ENCODE measurements around the gene CPNE7. TPM values are rescaled to one million over a fixed set of nuclear protein-coding genes. Genes with fewer than 3 reads are reported as not detected.

Gene CPNE7
- total and polyA plus RNA-seq, 2 of the 13 experiments (the other 11 are each of a cell fraction or from before 2014, with no cell fraction given) = 0.59 TPM; not detected in 1

DNA sequence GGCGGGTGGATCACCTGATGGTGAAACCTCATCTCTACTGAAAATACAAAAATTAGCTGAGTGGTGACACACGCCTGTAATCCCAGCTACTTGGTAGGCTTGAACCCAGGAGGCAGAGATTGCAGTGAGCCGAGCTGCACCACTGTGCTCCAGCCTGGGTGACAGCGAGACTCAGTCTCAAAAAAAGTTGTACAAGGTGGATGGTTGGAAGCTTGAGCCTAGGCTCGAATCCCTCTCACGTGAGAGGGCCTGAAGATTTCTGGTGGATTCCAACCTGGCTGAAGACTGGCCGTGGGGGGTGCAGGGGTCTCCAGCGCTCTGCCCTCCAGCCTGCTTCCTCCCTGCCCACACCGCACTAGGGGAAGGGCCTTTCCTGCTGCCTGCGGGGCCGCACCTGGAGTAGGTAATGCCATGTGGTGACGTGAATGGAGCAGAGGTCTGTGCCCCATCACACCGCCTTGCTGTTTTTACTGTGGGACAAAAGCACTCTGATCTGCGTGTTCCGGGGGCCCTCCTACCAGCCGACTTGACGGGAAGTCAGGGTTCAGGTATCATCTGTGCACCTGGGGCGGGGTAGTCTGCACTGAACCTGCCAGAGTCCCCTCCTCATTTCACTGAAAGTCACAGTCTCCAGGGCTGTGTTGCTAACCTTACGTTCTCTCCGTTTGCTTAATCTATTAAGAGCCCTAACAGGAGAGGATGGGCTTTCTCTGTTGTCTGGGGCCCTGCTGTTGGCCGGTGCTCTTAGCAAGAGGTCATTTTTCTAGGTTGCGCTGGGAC lies 10.9 kb upstream of the CPNE7 start (continued):
- no peak; the same call in 1 of the 2 replicates for TF ChIP-seq ZNF296 (CRISPR knock-in tag; conservative IDR thresholded peaks at IDR 0.05)
- TF ChIP-seq, protein P1, sequence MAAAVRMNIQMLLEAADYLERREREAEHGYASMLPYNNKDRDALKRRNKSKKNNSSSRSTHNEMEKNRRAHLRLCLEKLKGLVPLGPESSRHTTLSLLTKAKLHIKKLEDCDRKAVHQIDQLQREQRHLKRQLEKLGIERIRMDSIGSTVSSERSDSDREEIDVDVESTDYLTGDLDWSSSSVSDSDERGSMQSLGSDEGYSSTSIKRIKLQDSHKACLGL (CRISPR knock-in tag; IDR thresholded peaks at IDR 0.05) = peak; percentile 48; the same call in 1 of the 2 replicates
- TF ChIP-seq, protein P2, sequence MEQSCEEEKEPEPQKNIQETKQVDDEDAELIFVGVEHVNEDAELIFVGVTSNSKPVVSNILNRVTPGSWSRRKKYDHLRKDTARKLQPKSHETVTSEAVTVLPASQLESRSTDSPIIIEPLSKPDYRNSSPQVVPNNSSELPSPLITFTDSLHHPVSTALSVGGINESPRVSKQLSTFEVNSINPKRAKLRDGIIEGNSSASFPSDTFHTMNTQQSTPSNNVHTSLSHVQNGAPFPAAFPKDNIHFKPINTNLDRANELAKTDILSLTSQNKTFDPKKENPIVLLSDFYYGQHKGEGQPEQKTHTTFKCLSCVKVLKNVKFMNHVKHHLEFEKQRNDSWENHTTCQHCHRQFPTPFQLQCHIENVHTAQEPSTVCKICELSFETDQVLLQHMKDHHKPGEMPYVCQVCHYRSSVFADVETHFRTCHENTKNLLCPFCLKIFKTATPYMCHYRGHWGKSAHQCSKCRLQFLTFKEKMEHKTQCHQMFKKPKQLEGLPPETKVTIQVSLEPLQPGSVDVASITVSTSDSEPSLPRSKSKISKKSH (CRISPR knock-in tag; IDR thresholded peaks at IDR 0.05; ENCODE audit: borderline replicate concordance) = peak; percentile 56; the same call in 1 of the 2 replicates
- peak; percentile 24; the same call in 1 of the 2 replicates for TF ChIP-seq SP5 (CRISPR knock-in tag; IDR thresholded peaks at IDR 0.05; ENCODE audit: borderline replicate concordance, low read depth)
- TF ChIP-seq, protein P3, sequence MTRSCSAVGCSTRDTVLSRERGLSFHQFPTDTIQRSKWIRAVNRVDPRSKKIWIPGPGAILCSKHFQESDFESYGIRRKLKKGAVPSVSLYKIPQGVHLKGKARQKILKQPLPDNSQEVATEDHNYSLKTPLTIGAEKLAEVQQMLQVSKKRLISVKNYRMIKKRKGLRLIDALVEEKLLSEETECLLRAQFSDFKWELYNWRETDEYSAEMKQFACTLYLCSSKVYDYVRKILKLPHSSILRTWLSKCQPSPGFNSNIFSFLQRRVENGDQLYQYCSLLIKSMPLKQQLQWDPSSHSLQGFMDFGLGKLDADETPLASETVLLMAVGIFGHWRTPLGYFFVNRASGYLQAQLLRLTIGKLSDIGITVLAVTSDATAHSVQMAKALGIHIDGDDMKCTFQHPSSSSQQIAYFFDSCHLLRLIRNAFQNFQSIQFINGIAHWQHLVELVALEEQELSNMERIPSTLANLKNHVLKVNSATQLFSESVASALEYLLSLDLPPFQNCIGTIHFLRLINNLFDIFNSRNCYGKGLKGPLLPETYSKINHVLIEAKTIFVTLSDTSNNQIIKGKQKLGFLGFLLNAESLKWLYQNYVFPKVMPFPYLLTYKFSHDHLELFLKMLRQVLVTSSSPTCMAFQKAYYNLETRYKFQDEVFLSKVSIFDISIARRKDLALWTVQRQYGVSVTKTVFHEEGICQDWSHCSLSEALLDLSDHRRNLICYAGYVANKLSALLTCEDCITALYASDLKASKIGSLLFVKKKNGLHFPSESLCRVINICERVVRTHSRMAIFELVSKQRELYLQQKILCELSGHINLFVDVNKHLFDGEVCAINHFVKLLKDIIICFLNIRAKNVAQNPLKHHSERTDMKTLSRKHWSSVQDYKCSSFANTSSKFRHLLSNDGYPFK (CRISPR knock-in tag; IDR thresholded peaks at IDR 0.05; ENCODE audit: borderline replicate concordance) = no peak
- no peak for TF ChIP-seq ZNF138 (CRISPR knock-in tag; IDR thresholded peaks at IDR 0.05; ENCODE audit: low read depth)
- TF ChIP-seq, protein P4, sequence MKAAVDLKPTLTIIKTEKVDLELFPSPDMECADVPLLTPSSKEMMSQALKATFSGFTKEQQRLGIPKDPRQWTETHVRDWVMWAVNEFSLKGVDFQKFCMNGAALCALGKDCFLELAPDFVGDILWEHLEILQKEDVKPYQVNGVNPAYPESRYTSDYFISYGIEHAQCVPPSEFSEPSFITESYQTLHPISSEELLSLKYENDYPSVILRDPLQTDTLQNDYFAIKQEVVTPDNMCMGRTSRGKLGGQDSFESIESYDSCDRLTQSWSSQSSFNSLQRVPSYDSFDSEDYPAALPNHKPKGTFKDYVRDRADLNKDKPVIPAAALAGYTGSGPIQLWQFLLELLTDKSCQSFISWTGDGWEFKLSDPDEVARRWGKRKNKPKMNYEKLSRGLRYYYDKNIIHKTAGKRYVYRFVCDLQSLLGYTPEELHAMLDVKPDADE (CRISPR knock-in tag; IDR thresholded peaks at IDR 0.05) = no peak
- no peak for TF ChIP-seq MTF1 (CRISPR knock-in tag; IDR thresholded peaks at IDR 0.05)
- TF ChIP-seq KAT8 (CRISPR knock-in tag; IDR thresholded peaks at IDR 0.05) = no peak
- peak; percentile 42 for TF ChIP-seq POLR2AphosphoS5 (IDR thresholded peaks at IDR 0.05; ENCODE audit: low read depth, low read length)
- TF ChIP-seq IRX3 (CRISPR knock-in tag; IDR thresholded peaks at IDR 0.05; ENCODE audit: borderline replicate concordance, low read depth) = 0 out of 2 replicates have a peak, but pooled peaks have one; percentile 32
- peak; percentile 80; the same call in 1 of the 2 replicates for TF ChIP-seq ZC3H13 (CRISPR knock-in tag; IDR thresholded peaks at IDR 0.05)
- TF ChIP-seq ZBTB3 (CRISPR knock-in tag; IDR thresholded peaks at IDR 0.05; ENCODE audit: borderline replicate concordance, low read depth) = 0 out of 2 replicates have a peak, but pooled peaks have one; percentile 26
- TF ChIP-seq, protein P5, sequence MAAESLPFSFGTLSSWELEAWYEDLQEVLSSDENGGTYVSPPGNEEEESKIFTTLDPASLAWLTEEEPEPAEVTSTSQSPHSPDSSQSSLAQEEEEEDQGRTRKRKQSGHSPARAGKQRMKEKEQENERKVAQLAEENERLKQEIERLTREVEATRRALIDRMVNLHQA (CRISPR knock-in tag; IDR thresholded peaks at IDR 0.05) = no peak
- 0 out of 2 replicates have a peak, but pooled peaks have one; percentile 7 for TF ChIP-seq ZKSCAN8 (CRISPR knock-in tag; IDR thresholded peaks at IDR 0.05; ENCODE audit: borderline replicate concordance)
- TF ChIP-seq, protein P6, sequence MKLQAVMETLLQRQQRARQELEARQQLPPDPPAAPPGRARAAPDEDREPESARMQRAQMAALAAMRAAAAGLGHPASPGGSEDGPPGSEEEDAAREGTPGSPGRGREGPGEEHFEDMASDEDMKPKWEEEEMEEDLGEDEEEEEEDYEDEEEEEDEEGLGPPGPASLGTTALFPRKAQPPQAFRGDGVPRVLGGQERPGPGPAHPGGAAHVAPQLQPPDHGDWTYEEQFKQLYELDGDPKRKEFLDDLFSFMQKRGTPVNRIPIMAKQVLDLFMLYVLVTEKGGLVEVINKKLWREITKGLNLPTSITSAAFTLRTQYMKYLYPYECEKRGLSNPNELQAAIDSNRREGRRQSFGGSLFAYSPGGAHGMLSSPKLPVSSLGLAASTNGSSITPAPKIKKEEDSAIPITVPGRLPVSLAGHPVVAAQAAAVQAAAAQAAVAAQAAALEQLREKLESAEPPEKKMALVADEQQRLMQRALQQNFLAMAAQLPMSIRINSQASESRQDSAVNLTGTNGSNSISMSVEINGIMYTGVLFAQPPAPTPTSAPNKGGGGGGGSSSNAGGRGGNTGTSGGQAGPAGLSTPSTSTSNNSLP (IDR thresholded peaks at IDR 0.05; ENCODE audit: low read depth, low read length) = no peak
- TF ChIP-seq JUN (CRISPR knock-in tag; IDR thresholded peaks at IDR 0.05) = 0 out of 2 replicates have a peak, but pooled peaks have one; percentile 13
- peak; percentile 68; the same call in 1 of the 2 replicates for TF ChIP-seq SNAPC2 (CRISPR knock-in tag; IDR thresholded peaks at IDR 0.05)

Measured in HepG2 (cell line).